HG03066 (cell line): Measurements from ENCODE around the gene MRPS27.

Source experiments
- ATAC-seq: cut with Tn5 transposase; IDR thresholded peaks from one replicate; pipeline ENCODE4 v1.9.1; 2021; ENCODE audit warnings: low read depth; ENCODE audit not compliant: unreplicated experiment

MRPS27 gene

GRCh38 chr5:72326306-72326649, 6.2 kb upstream of the MRPS27 start:
- no peak for ATAC-seq

- ATAC-seq, result no peak
These were observed 5.7 kb upstream of the MRPS27 start for GRCh38 chr5:72325566-72326305.

- ATAC-seq, result no peak
These were observed 4.3 kb upstream of the MRPS27 start for GRCh38 chr5:72324189-72324825.

GRCh38 chr5:72319435-72319975, 535 bp downstream of the MRPS27 start:
- ATAC-seq, result peak; percentile 3

GRCh38 chr5:72314571-72315172, 5.4 kb downstream of the MRPS27 start:
- ATAC-seq, result no peak

- ATAC-seq, result no peak
These were observed 6.9 kb downstream of the MRPS27 start for GRCh38 chr5:72313141-72313540.

- ATAC-seq, result no peak
These were observed 11.2 kb downstream of the MRPS27 start for GRCh38 chr5:72308853-72309191.

GRCh38 chr5:72307968-72308852, 11.8 kb downstream of the MRPS27 start:
- ATAC-seq, result peak; percentile 91

- ATAC-seq, result no peak
These were observed 12.5 kb downstream of the MRPS27 start for GRCh38 chr5:72307573-72307967.

GRCh38 chr5:72305194-72306142, 14.6 kb downstream of the MRPS27 start:
- no peak for ATAC-seq

- no peak for ATAC-seq
These were observed 17.9 kb downstream of the MRPS27 start for GRCh38 chr5:72302171-72302570.

- ATAC-seq, result peak; percentile 55
These were observed 18.5 kb downstream of the MRPS27 start for GRCh38 chr5:72301557-72301956.

- ATAC-seq, result no peak
These were observed 19.3 kb downstream of the MRPS27 start for GRCh38 chr5:72300590-72301339.

GRCh38 chr5:72298711-72299110, 21.3 kb downstream of the MRPS27 start:
- no peak for ATAC-seq

- peak; percentile 38 for ATAC-seq
These were observed 21.9 kb downstream of the MRPS27 start for GRCh38 chr5:72298136-72298535.

GRCh38 chr5:72296256-72296655, 23.8 kb downstream of the MRPS27 start:
- no peak for ATAC-seq

- ATAC-seq, result no peak
These were observed 24.5 kb downstream of the MRPS27 start for GRCh38 chr5:72295539-72295938.

- ATAC-seq, result no peak
These were observed 25.6 kb downstream of the MRPS27 start for GRCh38 chr5:72294473-72294872.

- no peak for ATAC-seq
These were observed 26.5 kb downstream of the MRPS27 start for GRCh38 chr5:72293495-72294055.
